ENCODE results near the gene GATA2.

Gene GATA2

GRCh38 chr3:128463771-128464170 is 29.2 kb downstream of the GATA2 start:
- Histone ChIP-seq H3K23ac (ENCODE audit: low read length) (no peak overlapping the region), H3K18ac (ENCODE audit: low read length) (no peak overlapping the region), H3K4me1 (ENCODE audit: control insufficient read depth in 1 of 2, insufficient read depth in 2 of 2, low read length in 2 of 2) (no peaks in the 10 kb centered on the region), H2BK12ac (ENCODE audit: low read length) (no peak overlapping the region), H3K36me3 (ENCODE audit: control insufficient read depth in 1 of 2, insufficient read depth in 2 of 2, low read length in 2 of 2) (no peaks in the 10 kb centered on the region), H3K4me3 (ENCODE audit: low read depth, low read length) (no peak overlapping the region), H4K91ac (ENCODE audit: low read depth, low read length) (no peak overlapping the region), H2BK120ac (ENCODE audit: insufficient read depth, low read length, poor library complexity) (no peak overlapping the region), H2AK5ac (ENCODE audit: low read length) (no peak overlapping the region), H3K14ac (ENCODE audit: low read length) (no peak overlapping the region), H3K4ac (ENCODE audit: low read depth, low read length) (no peak overlapping the region), H3K9me3 (ENCODE audit: insufficient read depth, low read depth, low read length) (peaks cover 3% of the 10 kb centered on the region), H3K27me3 (ENCODE audit: insufficient read depth, low read length) (no peaks in the 10 kb centered on the region), H4K8ac (ENCODE audit: low read depth, low read length) (no peak overlapping the region), H3K9ac (ENCODE audit: low read length) (no peak overlapping the region), H3K79me2 (ENCODE audit: control insufficient read depth, insufficient read depth, low read length, poor library complexity) (no peaks in the 10 kb centered on the region), H3K79me1 (ENCODE audit: low read length) (no peaks in the 10 kb centered on the region), H2AFZ (ENCODE audit: insufficient read depth, low read length, poor library complexity) (no peak overlapping the region), H2BK5ac (ENCODE audit: low read depth, low read length, poor library complexity) (no peak overlapping the region), H3K27ac (ENCODE audit: low read depth, low read length) (no peak overlapping the region), H3K4me2 (ENCODE audit: low read length) (no peak overlapping the region), H4K12ac (ENCODE audit: low read depth, low read length) (no peak overlapping the region)
- WGBS (ENCODE audit: extremely low coverage, insufficient coverage, insufficient read length): no CpG with 5 or more reads among the region's 10 CpGs
- no peak for DNase-seq

- H3K4ac ChIP-seq (ENCODE audit: low read depth, low read length): no peak overlapping the region
- no peaks in the 10 kb centered on the region for H3K27me3 ChIP-seq (ENCODE audit: insufficient read depth, low read length)
- no peak overlapping the region for H4K91ac ChIP-seq (ENCODE audit: low read depth, low read length)
- no peaks in the 10 kb centered on the region for H3K79me1 ChIP-seq (ENCODE audit: low read length)
- H3K79me2 ChIP-seq (ENCODE audit: control insufficient read depth, insufficient read depth, low read length, poor library complexity): no peaks in the 10 kb centered on the region
- no peak overlapping the region for H3K27ac ChIP-seq (ENCODE audit: low read depth, low read length)
- H2BK12ac ChIP-seq (ENCODE audit: low read length): no peak overlapping the region
- H3K18ac ChIP-seq (ENCODE audit: low read length): no peak overlapping the region
- H2BK5ac ChIP-seq (ENCODE audit: low read depth, low read length, poor library complexity): no peak overlapping the region
- no peak overlapping the region for H3K23ac ChIP-seq (ENCODE audit: low read length)
- H3K4me1 ChIP-seq (ENCODE audit: control insufficient read depth in 1 of 2, insufficient read depth in 2 of 2, low read length in 2 of 2): no peaks in the 10 kb centered on the region
- H2AK5ac ChIP-seq (ENCODE audit: low read length): peak overlapping the region; percentile 15
- no peak overlapping the region for H3K14ac ChIP-seq (ENCODE audit: low read length)
- no peak overlapping the region for H3K9ac ChIP-seq (ENCODE audit: low read length)
- peaks cover 3% of the 10 kb centered on the region for H3K9me3 ChIP-seq (ENCODE audit: insufficient read depth, low read depth, low read length)
- H3K4me3 ChIP-seq (ENCODE audit: low read depth, low read length): no peak overlapping the region
- no peak overlapping the region for H3K4me2 ChIP-seq (ENCODE audit: low read length)
- WGBS (ENCODE audit: extremely low coverage, insufficient coverage, insufficient read length): no CpG with 5 or more reads among the region's 11 CpGs
- H2BK120ac ChIP-seq (ENCODE audit: insufficient read depth, low read length, poor library complexity): no peak overlapping the region
- no peaks in the 10 kb centered on the region for H3K36me3 ChIP-seq (ENCODE audit: control insufficient read depth in 1 of 2, insufficient read depth in 2 of 2, low read length in 2 of 2)
- DNase-seq: no peak
- no peak overlapping the region for H2AFZ ChIP-seq (ENCODE audit: insufficient read depth, low read length, poor library complexity)
- H4K8ac ChIP-seq (ENCODE audit: low read depth, low read length): no peak overlapping the region
- no peak overlapping the region for H4K12ac ChIP-seq (ENCODE audit: low read depth, low read length)
Measured at GRCh38 chr3:128463354-128463753, 29.6 kb downstream of the GATA2 start.

GRCh38 chr3:128462931-128463330 is 30.1 kb downstream of the GATA2 start:
- Histone ChIP-seq H2BK12ac (ENCODE audit: low read length) (no peak overlapping the region), H3K9me3 (ENCODE audit: insufficient read depth, low read depth, low read length) (peaks cover 3% of the 10 kb centered on the region), H3K27ac (ENCODE audit: low read depth, low read length) (no peak overlapping the region), H3K4me1 (ENCODE audit: control insufficient read depth in 1 of 2, insufficient read depth in 2 of 2, low read length in 2 of 2) (no peaks in the 10 kb centered on the region), H3K79me2 (ENCODE audit: control insufficient read depth, insufficient read depth, low read length, poor library complexity) (no peaks in the 10 kb centered on the region), H4K8ac (ENCODE audit: low read depth, low read length) (no peak overlapping the region), H2BK5ac (ENCODE audit: low read depth, low read length, poor library complexity) (no peak overlapping the region), H2AK5ac (ENCODE audit: low read length) (peak overlapping the region; percentile 15), H3K4me3 (ENCODE audit: low read depth, low read length) (no peak overlapping the region), H2AFZ (ENCODE audit: insufficient read depth, low read length, poor library complexity) (no peak overlapping the region), H3K27me3 (ENCODE audit: insufficient read depth, low read length) (no peaks in the 10 kb centered on the region), H2BK120ac (ENCODE audit: insufficient read depth, low read length, poor library complexity) (no peak overlapping the region), H3K14ac (ENCODE audit: low read length) (no peak overlapping the region), H3K4ac (ENCODE audit: low read depth, low read length) (no peak overlapping the region), H3K79me1 (ENCODE audit: low read length) (no peaks in the 10 kb centered on the region), H4K12ac (ENCODE audit: low read depth, low read length) (no peak overlapping the region), H4K91ac (ENCODE audit: low read depth, low read length) (no peak overlapping the region), H3K9ac (ENCODE audit: low read length) (no peak overlapping the region), H3K36me3 (ENCODE audit: control insufficient read depth in 1 of 2, insufficient read depth in 2 of 2, low read length in 2 of 2) (no peaks in the 10 kb centered on the region), H3K4me2 (ENCODE audit: low read length) (no peak overlapping the region), H3K18ac (ENCODE audit: low read length) (no peak overlapping the region), H3K23ac (ENCODE audit: low read length) (no peak overlapping the region)
- DNase-seq: no peak
- no CpG with 5 or more reads among the region's 20 CpGs for WGBS (ENCODE audit: extremely low coverage, insufficient coverage, insufficient read length)

- WGBS (ENCODE audit: extremely low coverage, insufficient coverage, insufficient read length): no CpG with 5 or more reads among the region's 23 CpGs
- Histone ChIP-seq H3K4me3 (ENCODE audit: low read depth, low read length) (no peak overlapping the region), H3K79me1 (ENCODE audit: low read length) (no peaks in the 10 kb centered on the region), H4K8ac (ENCODE audit: low read depth, low read length) (no peak overlapping the region), H3K9me3 (ENCODE audit: insufficient read depth, low read depth, low read length) (peaks cover 2% of the 10 kb centered on the region), H3K18ac (ENCODE audit: low read length) (no peak overlapping the region), H2BK12ac (ENCODE audit: low read length) (no peak overlapping the region), H3K23ac (ENCODE audit: low read length) (no peak overlapping the region), H2BK120ac (ENCODE audit: insufficient read depth, low read length, poor library complexity) (no peak overlapping the region), H2BK5ac (ENCODE audit: low read depth, low read length, poor library complexity) (no peak overlapping the region), H3K9ac (ENCODE audit: low read length) (no peak overlapping the region), H4K12ac (ENCODE audit: low read depth, low read length) (no peak overlapping the region), H3K14ac (ENCODE audit: low read length) (no peak overlapping the region), H4K91ac (ENCODE audit: low read depth, low read length) (no peak overlapping the region), H3K27ac (ENCODE audit: low read depth, low read length) (no peak overlapping the region), H3K79me2 (ENCODE audit: control insufficient read depth, insufficient read depth, low read length, poor library complexity) (no peaks in the 10 kb centered on the region), H3K27me3 (ENCODE audit: insufficient read depth, low read length) (no peaks in the 10 kb centered on the region), H2AFZ (ENCODE audit: insufficient read depth, low read length, poor library complexity) (no peak overlapping the region), H3K36me3 (ENCODE audit: control insufficient read depth in 1 of 2, insufficient read depth in 2 of 2, low read length in 2 of 2) (no peaks in the 10 kb centered on the region), H2AK5ac (ENCODE audit: low read length) (no peak overlapping the region), H3K4me1 (ENCODE audit: control insufficient read depth in 1 of 2, insufficient read depth in 2 of 2, low read length in 2 of 2) (no peaks in the 10 kb centered on the region), H3K4me2 (ENCODE audit: low read length) (no peak overlapping the region), H3K4ac (ENCODE audit: low read depth, low read length) (no peak overlapping the region)
- DNase-seq: no peak
Measured at GRCh38 chr3:128462341-128462910, 30.6 kb downstream of the GATA2 start.
